ENCODE measurements around the gene SRSF4. TPM values are rescaled to one million over a fixed set of nuclear protein-coding genes. Genes with fewer than 3 reads are reported as not detected.
"Not testable (repeated sequence)": the region's sequence is repeated elsewhere in the genome, so short reads cannot be mapped to it uniquely, and the experiment has no call there.

Gene SRSF4
- total RNA-seq, 1 donor from 2014 or later: 111 TPM

GRCh38 chr1:29152046-29152805, 29.5 kb downstream of the SRSF4 start:
- H3K9me3 Mint-ChIP-seq (ENCODE audit: low read depth): no peaks in the 10 kb centered on the region
- DNase-seq (ENCODE audit: low spot score, unreplicated experiment): no peak
- peaks cover 16% of the 10 kb centered on the region for H3K4me1 Mint-ChIP-seq (ENCODE audit: low read depth)
- no peak overlapping the region for H3K4me3 Mint-ChIP-seq (ENCODE audit: low read depth)
- peaks cover 43% of the 10 kb centered on the region for H3K36me3 Mint-ChIP-seq (ENCODE audit: insufficient read depth)
- TF ChIP-seq CTCF (IDR thresholded peaks at IDR 0.05; ENCODE audit: unreplicated experiment): no peak
- H3K27me3 Mint-ChIP-seq: no peaks in the 10 kb centered on the region
- H3K27ac Mint-ChIP-seq: no peak overlapping the region

- H3K27ac Mint-ChIP-seq; H3K4me1 Mint-ChIP-seq (ENCODE audit: low read depth); H3K4me3 Mint-ChIP-seq (ENCODE audit: low read depth); H3K9me3 Mint-ChIP-seq (ENCODE audit: low read depth); H3K27me3 Mint-ChIP-seq; DNase-seq (ENCODE audit: low spot score, unreplicated experiment): not testable (repeated sequence)
- H3K36me3 Mint-ChIP-seq (ENCODE audit: insufficient read depth): peaks cover 59% of the 10 kb centered on the region
Observed at GRCh38 chr1:29150346-29150745, 31.4 kb downstream of the SRSF4 start.

- Mint-ChIP-seq H3K36me3 (ENCODE audit: insufficient read depth) (peaks cover 59% of the 10 kb centered on the region), H3K27ac (peak overlapping the region; percentile 83), H3K27me3 (no peaks in the 10 kb centered on the region), H3K9me3 (ENCODE audit: low read depth) (no peaks in the 10 kb centered on the region), H3K4me1 (ENCODE audit: low read depth) (peaks cover 8% of the 10 kb centered on the region), H3K4me3 (ENCODE audit: low read depth) (no peak overlapping the region)
- TF ChIP-seq CTCF (IDR thresholded peaks at IDR 0.05; ENCODE audit: unreplicated experiment): no peak
- no peak for DNase-seq (ENCODE audit: low spot score, unreplicated experiment)
Observed at GRCh38 chr1:29148656-29149491, 32.8 kb downstream of the SRSF4 start.

- Mint-ChIP-seq H3K4me3 (ENCODE audit: low read depth) (no peak overlapping the region), H3K27me3 (no peaks in the 10 kb centered on the region), H3K9me3 (ENCODE audit: low read depth) (no peaks in the 10 kb centered on the region), H3K4me1 (ENCODE audit: low read depth) (peaks cover 8% of the 10 kb centered on the region), H3K36me3 (ENCODE audit: insufficient read depth) (peaks cover 57% of the 10 kb centered on the region), H3K27ac (peak overlapping the region; percentile 95)
- no peak for DNase-seq (ENCODE audit: low spot score, unreplicated experiment)
- no peak for TF ChIP-seq CTCF (IDR thresholded peaks at IDR 0.05; ENCODE audit: unreplicated experiment)
Observed at GRCh38 chr1:29145739-29146437, 35.8 kb downstream of the SRSF4 start.

DNA sequence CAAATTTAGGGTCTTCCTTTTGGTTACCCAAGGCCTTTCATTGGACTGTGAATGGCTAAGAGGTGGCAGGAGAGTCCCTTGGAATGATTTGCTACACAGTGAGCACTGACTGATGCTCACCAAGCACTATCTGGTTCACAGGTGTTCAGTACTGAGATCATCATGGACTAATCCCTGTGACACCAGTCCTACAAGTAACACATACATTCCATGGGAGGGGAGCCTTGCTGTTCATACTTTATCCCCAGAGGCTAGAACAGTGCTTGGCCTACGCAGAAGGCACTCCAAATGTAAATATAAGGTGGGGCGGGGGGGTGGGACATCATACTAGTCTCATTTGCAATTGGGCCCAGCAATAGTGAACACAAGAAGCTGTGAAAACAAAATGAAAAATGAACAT, 37.5 kb downstream of the SRSF4 start:
- Mint-ChIP-seq H3K9me3 (ENCODE audit: low read depth) (no peaks in the 10 kb centered on the region), H3K27ac (peak overlapping the region; percentile 46), H3K4me3 (ENCODE audit: low read depth) (no peak overlapping the region), H3K36me3 (ENCODE audit: insufficient read depth) (peaks cover 49% of the 10 kb centered on the region), H3K4me1 (ENCODE audit: low read depth) (peaks cover 8% of the 10 kb centered on the region), H3K27me3 (no peaks in the 10 kb centered on the region)
- no peak for DNase-seq (ENCODE audit: low spot score, unreplicated experiment)
- no peak for TF ChIP-seq CTCF (IDR thresholded peaks at IDR 0.05; ENCODE audit: unreplicated experiment)
